Measurements from ENCODE around the gene HBS1L. TPM values are rescaled to one million over a fixed set of nuclear protein-coding genes. Genes with fewer than 3 reads are reported as not detected.

HBS1L gene
- total and polyA plus RNA-seq, 5 donors: 28.7 to 81.3 (median 71.3) TPM

GRCh38 chr6:134930463-134930862, 124.2 kb downstream of the HBS1L start:
- no peaks in the 10 kb centered on the region for H3K27me3 ChIP-seq (ENCODE audit: control insufficient read depth, insufficient read depth)
- intact Hi-C loops (cut with DNase I): loop anchor here in 1 of 4 donors (10.0 kb wide), 1 partner anchor 776 kb away; no protein-coding TSS in a partner anchor
- H3K27ac ChIP-seq (ENCODE audit: low read length): no peak overlapping the region
- no peaks in the 10 kb centered on the region for H3K4me1 ChIP-seq (ENCODE audit: control insufficient read depth, insufficient read depth, low read length)
- DNase-seq (no peak), ATAC-seq (no peak)
- no peak overlapping the region for H3K4me3 ChIP-seq (ENCODE audit: low read length)
- H3K9me3 ChIP-seq (ENCODE audit: control insufficient read depth, low read length): no peaks in the 10 kb centered on the region
- 92% methylated on average over 6 of the region's 6 CpGs for WGBS

GRCh38 chr6:134928151-134928900, 126.3 kb downstream of the HBS1L start:
- no peaks in the 10 kb centered on the region for H3K27me3 ChIP-seq (ENCODE audit: control insufficient read depth, insufficient read depth)
- H3K27ac ChIP-seq (ENCODE audit: low read length): no peak overlapping the region
- WGBS: 71% methylated on average over 6 of the region's 6 CpGs
- ATAC-seq (peak; percentile 38 to 57), DNase-seq (no peak)
- intact Hi-C loops (cut with DNase I): no loop called here
- no peaks in the 10 kb centered on the region for H3K9me3 ChIP-seq (ENCODE audit: control insufficient read depth, low read length)
- no peak overlapping the region for H3K4me3 ChIP-seq (ENCODE audit: low read length)
- H3K4me1 ChIP-seq (ENCODE audit: control insufficient read depth, insufficient read depth, low read length): no peaks in the 10 kb centered on the region

GRCh38 chr6:134925800-134926199, 128.8 kb downstream of the HBS1L start:
- 61% methylated on average over 3 of the region's 3 CpGs for WGBS
- Histone ChIP-seq H3K27ac (ENCODE audit: low read length) (no peak overlapping the region), H3K27me3 (ENCODE audit: control insufficient read depth, insufficient read depth) (no peaks in the 10 kb centered on the region), H3K4me1 (ENCODE audit: control insufficient read depth, insufficient read depth, low read length) (no peaks in the 10 kb centered on the region), H3K4me3 (ENCODE audit: low read length) (no peak overlapping the region), H3K9me3 (ENCODE audit: control insufficient read depth, low read length) (no peaks in the 10 kb centered on the region)
- DNase-seq (no peak), ATAC-seq (peak; percentile 51 to 85)
- intact Hi-C loops (cut with DNase I): no loop called here

- no peak overlapping the region for H3K4me3 ChIP-seq (ENCODE audit: low read length)
- ATAC-seq: peak; percentile 25 to 47
- H3K27me3 ChIP-seq (ENCODE audit: control insufficient read depth, insufficient read depth): no peaks in the 10 kb centered on the region
- H3K27ac ChIP-seq (ENCODE audit: low read length): no peak overlapping the region
- intact Hi-C loops (cut with DNase I): no loop called here
- WGBS: 66% methylated on average over 6 of the region's 6 CpGs
- DNase-seq: no peak
- no peaks in the 10 kb centered on the region for H3K9me3 ChIP-seq (ENCODE audit: control insufficient read depth, low read length)
- no peaks in the 10 kb centered on the region for H3K4me1 ChIP-seq (ENCODE audit: control insufficient read depth, insufficient read depth, low read length)
Observed at GRCh38 chr6:134921721-134922261, 132.8 kb downstream of the HBS1L start.

- H3K9me3 ChIP-seq (ENCODE audit: control insufficient read depth, low read length): no peaks in the 10 kb centered on the region
- WGBS: 87% methylated on average over 5 of the region's 5 CpGs
- ATAC-seq (no peak), DNase-seq (no peak)
- no peak overlapping the region for H3K4me3 ChIP-seq (ENCODE audit: low read length)
- no peak overlapping the region for H3K27ac ChIP-seq (ENCODE audit: low read length)
- H3K4me1 ChIP-seq (ENCODE audit: control insufficient read depth, insufficient read depth, low read length): no peaks in the 10 kb centered on the region
- H3K27me3 ChIP-seq (ENCODE audit: control insufficient read depth, insufficient read depth): no peaks in the 10 kb centered on the region
- intact Hi-C loops (cut with DNase I): no loop called here
Observed at GRCh38 chr6:134921276-134921675, 133.3 kb downstream of the HBS1L start.

GRCh38 chr6:134920422-134920821, 134.2 kb downstream of the HBS1L start:
- H3K4me1 ChIP-seq (ENCODE audit: control insufficient read depth, insufficient read depth, low read length): no peaks in the 10 kb centered on the region
- H3K27ac ChIP-seq (ENCODE audit: low read length): no peak overlapping the region
- DNase-seq: no peak
- no peaks in the 10 kb centered on the region for H3K9me3 ChIP-seq (ENCODE audit: control insufficient read depth, low read length)
- no peaks in the 10 kb centered on the region for H3K27me3 ChIP-seq (ENCODE audit: control insufficient read depth, insufficient read depth)
- intact Hi-C loops (cut with DNase I): no loop called here
- no peak overlapping the region for H3K4me3 ChIP-seq (ENCODE audit: low read length)
- 61% methylated on average over 2 of the region's 2 CpGs for WGBS
- ATAC-seq: no peak

GRCh38 chr6:134918418-134918961, 136.1 kb downstream of the HBS1L start:
- WGBS: 77% methylated on average over 17 of the region's 17 CpGs
- DNase-seq (no peak), ATAC-seq (peak in 1 of 2 donors; percentile 16)
- Histone ChIP-seq H3K9me3 (ENCODE audit: control insufficient read depth, low read length) (no peaks in the 10 kb centered on the region), H3K27ac (ENCODE audit: low read length) (no peak overlapping the region), H3K27me3 (ENCODE audit: control insufficient read depth, insufficient read depth) (no peaks in the 10 kb centered on the region), H3K4me3 (ENCODE audit: low read length) (no peak overlapping the region), H3K4me1 (ENCODE audit: control insufficient read depth, insufficient read depth, low read length) (no peaks in the 10 kb centered on the region)
- intact Hi-C loops (cut with DNase I): no loop called here

GRCh38 chr6:134911547-134911946, 143.1 kb downstream of the HBS1L start:
- DNase-seq (no peak), ATAC-seq (no peak)
- no peak overlapping the region for H3K27ac ChIP-seq (ENCODE audit: low read length)
- no peak overlapping the region for H3K4me3 ChIP-seq (ENCODE audit: low read length)
- 96% methylated on average over 1 of the region's 1 CpG for WGBS
- H3K9me3 ChIP-seq (ENCODE audit: control insufficient read depth, low read length): no peaks in the 10 kb centered on the region
- H3K4me1 ChIP-seq (ENCODE audit: control insufficient read depth, insufficient read depth, low read length): peaks cover 5% of the 10 kb centered on the region
- intact Hi-C loops (cut with DNase I): no loop called here
- H3K27me3 ChIP-seq (ENCODE audit: control insufficient read depth, insufficient read depth): no peaks in the 10 kb centered on the region

GRCh38 chr6:134910593-134910935, 144.1 kb downstream of the HBS1L start:
- 70% methylated on average over 1 of the region's 1 CpG for WGBS
- H3K27ac ChIP-seq (ENCODE audit: low read length): no peak overlapping the region
- no peak overlapping the region for H3K4me3 ChIP-seq (ENCODE audit: low read length)
- DNase-seq (no peak), ATAC-seq (no peak)
- peaks cover 5% of the 10 kb centered on the region for H3K4me1 ChIP-seq (ENCODE audit: control insufficient read depth, insufficient read depth, low read length)
- H3K9me3 ChIP-seq (ENCODE audit: control insufficient read depth, low read length): no peaks in the 10 kb centered on the region
- no peaks in the 10 kb centered on the region for H3K27me3 ChIP-seq (ENCODE audit: control insufficient read depth, insufficient read depth)
- intact Hi-C loops (cut with DNase I): no loop called here

All from right cardiac atrium (tissue), 5 donors.